Hepatocyte (in vitro differentiated cells): ENCODE results near the gene OR52B6.

Source experiments
- EZH2 ChIP-seq: fragments of 200-600 bp; sonication (generic); IDR thresholded peaks from 2 replicates; pipeline ENCODE4 v1.6.1; 2016; ENCODE audit warnings: antibody characterized with exemption, mild to moderate bottlenecking, borderline replicate concordance
- EZH2phosphoT487 ChIP-seq: fragments of 200-600 bp; sonication (generic); IDR thresholded peaks from one replicate; pipeline ENCODE4 v1.6.1; 2018; ENCODE audit warnings: antibody characterized with exemption, mild to moderate bottlenecking, low read depth, moderate library complexity; ENCODE audit not compliant: unreplicated experiment, severe bottlenecking
- TF ChIP-seq, protein P1 (sequence below): fragments of 200-600 bp; sonication (generic); IDR thresholded peaks from 2 replicates; pipeline ENCODE4 v1.5.1; 2016; ENCODE audit warnings: antibody characterized with exemption, mild to moderate bottlenecking; ENCODE audit not compliant: poor library complexity

DNA sequence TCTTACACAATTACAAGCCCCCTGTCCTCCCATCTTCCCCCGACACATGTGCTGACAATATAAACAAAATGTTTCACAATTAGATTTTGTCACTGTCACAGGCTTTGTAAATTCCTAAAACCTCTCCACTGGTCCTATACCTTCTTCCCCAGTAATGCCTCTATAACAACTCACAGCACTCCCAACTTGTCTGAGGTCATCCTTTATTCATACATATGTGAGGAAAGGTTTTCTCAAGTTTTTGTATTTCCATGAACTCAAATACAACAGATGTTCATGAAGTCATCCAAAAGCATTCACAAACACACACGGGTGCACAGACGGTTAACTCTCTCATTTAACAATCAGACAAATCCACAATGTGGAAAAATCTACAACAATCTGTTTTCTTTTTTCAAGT, 34.2 kb upstream of the OR52B6 start:
- TF ChIP-seq, protein P1, sequence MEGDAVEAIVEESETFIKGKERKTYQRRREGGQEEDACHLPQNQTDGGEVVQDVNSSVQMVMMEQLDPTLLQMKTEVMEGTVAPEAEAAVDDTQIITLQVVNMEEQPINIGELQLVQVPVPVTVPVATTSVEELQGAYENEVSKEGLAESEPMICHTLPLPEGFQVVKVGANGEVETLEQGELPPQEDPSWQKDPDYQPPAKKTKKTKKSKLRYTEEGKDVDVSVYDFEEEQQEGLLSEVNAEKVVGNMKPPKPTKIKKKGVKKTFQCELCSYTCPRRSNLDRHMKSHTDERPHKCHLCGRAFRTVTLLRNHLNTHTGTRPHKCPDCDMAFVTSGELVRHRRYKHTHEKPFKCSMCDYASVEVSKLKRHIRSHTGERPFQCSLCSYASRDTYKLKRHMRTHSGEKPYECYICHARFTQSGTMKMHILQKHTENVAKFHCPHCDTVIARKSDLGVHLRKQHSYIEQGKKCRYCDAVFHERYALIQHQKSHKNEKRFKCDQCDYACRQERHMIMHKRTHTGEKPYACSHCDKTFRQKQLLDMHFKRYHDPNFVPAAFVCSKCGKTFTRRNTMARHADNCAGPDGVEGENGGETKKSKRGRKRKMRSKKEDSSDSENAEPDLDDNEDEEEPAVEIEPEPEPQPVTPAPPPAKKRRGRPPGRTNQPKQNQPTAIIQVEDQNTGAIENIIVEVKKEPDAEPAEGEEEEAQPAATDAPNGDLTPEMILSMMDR: no peak
- TF ChIP-seq EZH2phosphoT487: no peak
- TF ChIP-seq EZH2: no peak
